Sciatic nerve (tissue), 2 donors: Measurements from ENCODE around the gene MRPS6. TPM values are rescaled to one million over a fixed set of nuclear protein-coding genes. Genes with fewer than 3 reads are reported as not detected.

Experiments
- ATAC-seq: fragments of 200-7000 bp; cut with Tn5 transposase; one replicate; pipeline ENCODE4 v1.9.1; 2020; ENCODE audit warnings: mild to moderate bottlenecking, moderate library complexity
- DNase-seq: peaks from one replicate; pipeline ENCODE4 v3.0.0-alpha.2; 2020; ENCODE audit warnings: low spot score
- intact Hi-C: fragments of 100-400 bp; cut with DNase I; formaldehyde crosslinking; loops from one replicate; pipeline ENCODE4 v1.14.2; 2022
- total RNA-seq: library from RNA; stranded (reverse); fragmentation: NEBNext Ultra II Directional; extraction: Animal tissue kit (Norgen Biotek cat#: 25700); gene quantifications from one replicate; pipeline ENCODE4 v1.2.1, GENCODE V29; 2021
- donor health status: DM: no; HTN: no; CAD: no.
- donor health status: DM: no; HTN: no; CAD: no.

Gene MRPS6
- total RNA-seq, 1 donor from 2014 or later, result 142 TPM

DNA sequence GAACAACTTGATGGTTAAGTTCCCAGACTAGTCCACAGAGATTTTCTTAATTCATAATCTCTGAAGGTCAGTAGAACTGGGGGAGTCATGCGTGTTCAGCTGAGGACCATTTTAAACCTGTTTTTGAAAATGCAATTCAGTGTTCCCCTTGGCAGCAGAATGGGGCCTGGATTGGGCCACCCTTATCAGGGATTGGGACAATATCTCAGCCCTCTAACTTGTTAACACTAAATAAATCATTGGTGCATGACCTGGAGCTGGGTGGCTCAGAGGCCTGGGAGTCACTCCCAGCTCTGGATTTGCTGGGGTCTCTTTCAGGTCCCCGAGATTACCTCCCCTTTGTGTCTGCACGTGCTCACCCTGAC is 55.3 kb downstream of the MRPS6 start:
- intact Hi-C loops, result no loop called here
- DNase-seq, result no peak

DNA sequence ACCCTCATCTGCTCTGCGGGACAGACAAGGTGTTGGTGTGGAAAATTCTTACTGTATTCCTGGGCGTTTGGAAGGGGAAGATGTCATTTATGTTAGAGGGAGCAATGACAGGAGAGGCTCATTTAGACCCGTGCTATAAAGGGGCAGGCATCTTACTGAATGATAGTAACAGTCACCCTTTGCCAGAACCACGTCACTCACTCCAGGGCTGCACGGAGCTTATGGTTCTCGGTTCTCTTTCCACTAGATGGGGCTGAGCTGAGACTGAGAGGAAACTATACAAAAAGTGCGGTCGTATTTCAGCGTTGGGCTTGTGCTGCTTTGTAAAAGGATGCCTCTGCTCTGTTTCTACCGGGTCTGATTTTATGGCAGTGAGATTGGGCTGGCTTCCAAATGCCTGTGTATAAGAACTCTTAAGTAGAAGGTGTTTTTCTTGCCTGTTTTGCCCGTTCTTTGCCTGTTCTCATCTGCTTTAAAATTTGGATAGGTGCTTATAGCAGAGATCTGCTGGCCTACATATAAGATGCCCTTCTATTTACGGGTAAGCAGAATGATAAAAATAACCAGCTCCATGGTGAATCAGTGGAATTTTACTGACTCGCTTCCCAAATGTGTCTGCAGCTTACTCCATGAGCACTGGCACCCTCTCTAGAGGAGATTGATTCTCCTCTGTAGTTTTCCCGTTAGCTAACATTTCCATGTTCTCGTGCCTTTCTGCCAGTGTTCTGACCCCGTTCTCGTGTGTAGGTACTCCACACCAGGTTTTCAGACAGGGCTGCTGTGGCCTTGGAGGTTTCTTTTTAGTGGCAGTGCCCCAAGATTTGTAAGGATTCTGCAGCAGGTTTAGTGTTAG is 55.9 kb downstream of the MRPS6 start:
- no peak for DNase-seq
- intact Hi-C loops, result no loop called here

More for the DNA sequence above, 55.3 kb downstream of the MRPS6 start:
- peak; percentile 28 for ATAC-seq

DNA sequence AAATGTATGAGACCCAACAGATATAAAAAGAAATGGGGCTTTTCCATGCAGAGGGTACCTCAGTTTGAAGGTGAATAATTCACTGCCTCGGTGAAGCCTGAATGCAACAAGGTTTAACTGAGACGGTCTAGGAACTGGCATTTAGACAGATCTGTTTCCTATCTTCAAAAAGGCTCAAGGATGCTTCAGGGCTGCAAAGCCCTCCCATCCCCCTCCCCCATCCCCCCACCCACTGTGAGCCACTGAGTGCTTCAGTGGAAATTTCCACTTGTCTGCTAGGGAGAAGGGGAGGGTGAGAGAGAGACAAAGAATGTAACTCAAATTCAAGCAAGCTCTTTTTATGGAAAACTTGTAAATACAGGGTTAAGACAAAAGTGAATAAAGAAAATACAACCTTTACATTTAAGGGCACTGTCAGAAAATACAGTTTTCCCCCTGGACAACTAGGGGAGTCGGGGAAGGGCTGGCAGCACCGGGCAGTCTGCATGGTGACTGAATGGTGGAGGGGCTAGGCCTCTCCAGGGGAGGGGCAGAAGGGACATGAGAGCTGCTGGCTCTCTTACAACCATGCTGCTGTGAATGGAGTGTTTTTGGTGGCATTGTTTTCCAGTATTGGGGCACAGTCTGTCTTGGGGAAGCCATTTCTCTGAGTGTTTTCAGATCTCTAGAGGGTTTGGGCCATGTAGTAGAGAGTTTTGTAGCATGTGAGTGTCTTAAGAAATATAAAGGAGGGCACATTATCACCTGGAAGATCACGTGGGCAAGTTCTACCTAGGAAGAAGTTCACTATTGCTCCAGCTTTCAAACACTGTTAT is 56.7 kb downstream of the MRPS6 start:
- ATAC-seq (peak; percentile 38), DNase-seq (no peak)
- intact Hi-C loops, result no loop called here

More for the DNA sequence above, 55.9 kb downstream of the MRPS6 start:
- peak; percentile 90 for ATAC-seq

DNA sequence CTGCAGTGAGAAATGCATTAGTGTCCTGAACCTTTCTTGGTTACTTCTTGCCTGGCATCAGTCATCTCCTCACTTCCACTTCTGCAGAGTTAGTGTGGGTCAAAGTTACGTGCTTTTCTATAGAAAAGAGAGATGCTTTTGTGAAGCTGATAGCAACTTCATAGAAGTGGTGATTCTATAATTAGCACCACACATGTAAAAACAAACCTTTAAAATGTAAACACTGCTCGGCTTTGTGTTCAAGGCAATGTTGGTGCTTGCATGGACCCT is 57.3 kb downstream of the MRPS6 start:
- DNase-seq (no peak), ATAC-seq (no peak)
- intact Hi-C loops, result no loop called here

DNA sequence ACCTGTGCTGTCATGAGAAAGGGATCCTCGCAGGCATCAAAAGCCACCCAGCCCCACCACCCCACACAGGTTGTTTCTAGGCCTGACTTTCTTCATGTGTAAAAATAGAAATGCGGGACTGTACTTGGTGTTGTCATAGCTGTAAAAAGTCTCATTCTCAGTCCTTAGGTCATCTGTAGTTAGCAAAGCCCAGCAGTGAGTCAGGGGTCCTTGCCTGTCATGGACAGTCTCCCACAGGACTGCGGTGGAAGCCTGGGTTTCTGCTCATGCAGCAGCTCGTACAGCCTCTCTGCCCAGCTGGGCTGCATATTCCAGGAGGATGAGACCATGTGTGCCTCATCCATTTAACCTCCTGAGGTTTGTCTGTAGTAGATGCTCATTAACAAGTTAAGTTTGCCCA is 58.2 kb downstream of the MRPS6 start:
- DNase-seq, result no peak
- intact Hi-C loops, result no loop called here

DNA sequence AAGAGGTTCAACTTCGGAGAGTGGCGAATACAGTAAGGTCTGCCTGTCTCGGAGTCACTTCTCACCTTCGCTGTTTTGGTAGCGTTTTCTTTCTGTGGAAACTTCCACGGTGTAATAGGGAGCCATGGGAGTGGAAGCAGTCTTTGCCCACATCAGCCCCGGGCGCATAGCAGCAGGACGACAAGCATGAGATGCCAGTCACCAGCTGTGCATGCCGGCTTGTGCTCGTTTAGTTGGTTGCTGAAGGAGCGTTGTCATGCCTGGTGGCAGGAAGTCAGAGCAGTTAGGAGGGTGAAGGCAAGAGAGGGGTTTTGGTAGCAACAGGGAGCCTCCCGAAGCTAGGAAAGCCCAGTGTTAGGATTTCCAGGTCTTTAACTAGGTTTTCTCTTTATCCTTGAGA is 58.8 kb downstream of the MRPS6 start:
- DNase-seq (no peak), ATAC-seq (no peak)
- intact Hi-C loops, result no loop called here

More for the DNA sequence above, 58.2 kb downstream of the MRPS6 start:
- no peak for ATAC-seq

DNA sequence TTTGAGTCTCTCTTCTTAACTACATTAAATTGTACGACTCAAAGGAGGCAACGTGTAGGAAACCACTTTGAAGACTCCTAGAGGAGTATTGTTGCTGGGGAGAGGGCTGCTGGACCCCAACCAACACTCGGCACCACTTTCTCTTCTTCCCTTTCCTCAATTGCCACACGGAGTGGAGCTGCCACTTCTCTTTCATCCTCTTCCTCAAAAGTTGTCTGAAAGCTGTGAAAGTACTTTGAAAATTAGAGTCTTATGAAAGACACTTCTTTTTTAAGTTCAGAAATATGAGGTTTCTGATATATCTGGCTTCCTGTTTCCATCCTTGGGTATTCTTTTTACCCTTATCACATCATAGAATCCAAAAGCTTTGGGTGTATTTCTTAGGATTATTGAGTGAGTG is 59.5 kb downstream of the MRPS6 start:
- ATAC-seq (no peak), DNase-seq (no peak)
- intact Hi-C loops, result no loop called here

DNA sequence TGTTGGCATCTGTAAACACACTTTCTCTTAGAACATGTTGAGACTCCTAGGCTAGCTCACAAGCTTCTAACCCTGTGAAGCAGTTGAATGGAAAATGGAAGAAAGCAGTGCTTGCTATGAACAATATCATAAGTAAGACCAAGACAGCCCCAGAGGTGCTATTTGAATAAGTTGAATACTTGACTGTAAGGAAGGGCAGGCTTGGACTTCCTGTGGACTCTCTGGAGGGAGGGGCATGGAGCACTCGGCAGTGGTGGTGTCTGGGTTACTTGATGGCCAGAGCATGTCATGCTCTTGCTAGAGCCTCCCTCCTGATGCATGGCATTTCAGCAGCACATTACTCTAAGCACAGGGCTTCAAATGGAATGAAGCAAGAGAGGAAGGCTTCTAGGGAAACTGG is 60.0 kb downstream of the MRPS6 start:
- DNase-seq (no peak), ATAC-seq (no peak)
- intact Hi-C loops, result no loop called here

DNA sequence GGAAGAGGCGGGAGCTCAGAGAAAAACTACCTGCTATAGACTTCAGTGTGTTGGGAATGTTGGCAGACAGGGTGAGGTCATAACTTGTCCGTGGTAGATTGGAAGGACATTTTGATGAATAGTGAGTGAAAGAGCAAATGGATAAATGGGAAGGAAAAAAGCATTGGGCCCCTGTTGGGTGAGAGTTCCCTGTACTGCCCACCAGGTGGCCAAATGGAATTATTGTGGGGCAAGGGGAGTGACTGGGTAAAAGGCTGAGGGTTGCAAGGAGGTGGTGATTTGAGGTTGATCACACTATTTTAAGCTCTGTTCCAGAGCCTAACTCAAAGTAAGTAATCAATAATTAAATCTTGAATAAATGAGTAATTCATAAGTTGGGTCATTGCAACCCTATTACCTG is 60.4 kb downstream of the MRPS6 start:
- intact Hi-C loops, result no loop called here
- DNase-seq (no peak), ATAC-seq (no peak)

DNA sequence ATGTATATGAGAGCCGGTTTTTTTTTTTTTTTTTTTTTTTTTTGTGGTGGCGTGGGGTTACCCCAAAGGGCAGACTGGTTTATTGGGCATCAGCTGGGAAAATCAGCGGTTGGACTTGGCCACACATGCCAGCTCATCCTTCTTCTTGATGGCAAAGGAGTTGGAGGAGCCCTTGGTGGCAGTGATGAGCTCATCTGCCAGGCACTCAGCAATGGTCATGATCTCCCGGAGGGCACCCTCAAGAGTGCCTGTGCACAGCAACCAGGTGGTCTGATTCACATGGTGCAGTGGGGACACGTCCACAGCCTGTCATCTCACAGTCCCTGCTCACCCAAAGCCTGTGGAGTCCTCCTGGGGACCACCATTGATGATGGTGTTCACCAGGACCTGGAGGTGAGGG is 62.0 kb downstream of the MRPS6 start:
- DNase-seq (no peak), ATAC-seq (peak; percentile 36)
- intact Hi-C loops, result no loop called here

DNA sequence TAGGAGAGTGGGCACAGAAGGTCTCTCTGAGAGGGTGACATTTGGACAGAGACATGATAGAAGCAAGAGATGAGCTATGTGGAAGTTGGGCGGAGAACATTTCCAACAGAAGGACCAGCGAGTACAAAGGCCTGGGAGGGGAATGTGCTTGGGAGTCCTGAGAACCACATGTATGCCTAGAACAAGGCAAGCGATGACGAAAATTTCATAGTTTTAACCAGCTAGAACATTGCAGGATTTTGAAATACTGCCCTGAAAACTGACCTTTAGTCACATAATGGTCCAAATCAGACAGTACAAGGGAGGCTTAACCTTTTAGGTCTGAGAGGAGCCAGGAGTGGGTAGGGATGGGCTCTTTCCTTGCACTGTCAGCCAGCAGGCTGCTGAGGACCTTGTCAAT is 68.0 kb downstream of the MRPS6 start:
- intact Hi-C loops, result no loop called here
- DNase-seq (no peak), ATAC-seq (no peak)

DNA sequence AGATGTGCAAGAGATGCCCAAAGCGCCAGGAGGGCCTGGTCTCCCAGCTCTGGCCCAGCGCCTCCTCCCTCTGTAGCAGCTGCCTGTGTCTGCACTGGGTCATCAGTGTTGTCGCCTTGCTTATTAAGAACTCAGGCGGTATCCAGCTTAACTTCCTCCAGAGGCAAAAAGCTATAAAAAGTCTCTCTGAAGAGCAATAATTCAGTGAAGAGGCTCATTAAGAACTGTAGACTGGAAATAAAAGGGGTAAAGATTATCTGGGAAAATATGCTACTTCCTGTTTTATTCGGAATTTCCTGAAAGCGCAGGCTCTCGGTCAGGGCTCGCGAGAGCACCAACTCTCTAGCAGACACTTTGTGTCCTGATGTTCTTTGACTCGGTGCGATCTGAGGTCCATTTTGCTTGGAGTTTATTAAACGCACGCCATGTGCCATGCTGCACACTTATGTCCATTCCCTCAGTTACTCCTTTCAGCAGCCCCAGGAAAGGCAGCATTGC is 70.4 kb downstream of the MRPS6 start:
- ATAC-seq, result no peak
- intact Hi-C loops, result no loop called here
- no peak for DNase-seq

DNA sequence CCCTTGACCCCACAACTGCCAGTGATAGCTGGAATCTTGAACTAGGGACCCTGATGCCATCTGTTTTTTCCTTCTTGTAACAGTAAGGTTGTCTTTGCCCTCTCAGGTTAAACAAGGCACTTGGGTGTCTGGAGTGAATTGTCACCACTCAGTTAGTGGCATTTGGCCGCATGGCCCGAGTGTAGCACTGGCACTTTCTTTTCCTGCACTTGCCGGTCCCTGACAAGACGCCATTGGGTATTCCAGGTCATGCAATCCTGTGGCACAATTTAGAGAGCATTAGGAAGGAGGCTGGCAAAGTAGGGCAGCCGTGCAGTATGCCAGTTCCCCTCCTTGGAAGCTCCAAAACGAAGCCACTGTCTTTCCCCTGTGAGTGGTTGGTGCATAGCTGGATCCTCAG is 70.8 kb downstream of the MRPS6 start:
- ATAC-seq (no peak), DNase-seq (no peak)
- intact Hi-C loops, result no loop called here

DNA sequence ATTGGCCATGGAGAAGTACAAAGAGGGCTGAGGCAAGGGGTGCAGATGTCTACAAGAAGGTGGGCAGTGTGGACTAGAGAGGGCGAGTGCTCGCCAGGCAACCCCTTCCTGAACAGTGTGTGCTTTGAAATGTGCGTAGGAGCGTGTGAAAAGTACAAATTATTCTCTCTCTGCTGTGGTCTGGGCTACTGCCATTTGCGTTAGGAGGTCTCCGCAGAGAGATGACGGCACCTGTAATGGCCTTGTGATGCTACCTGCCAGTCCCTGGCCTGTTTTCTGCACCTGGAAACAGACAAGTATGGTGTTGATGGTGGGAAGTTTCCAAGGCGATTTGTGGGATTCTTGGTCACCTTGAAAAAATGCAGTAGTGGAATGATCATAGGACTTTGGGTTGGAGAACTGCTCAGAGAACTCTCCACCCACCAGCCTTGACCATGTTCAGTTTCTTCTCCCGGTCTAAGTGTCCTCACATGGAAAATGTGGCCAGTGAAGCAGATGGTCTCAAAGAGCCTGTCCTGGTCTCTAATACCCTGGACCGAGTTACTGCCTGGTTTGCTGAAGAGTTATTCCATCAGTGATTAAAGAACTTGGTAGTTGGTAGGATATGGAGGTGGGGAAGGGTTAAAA is 74.5 kb downstream of the MRPS6 start:
- intact Hi-C loops, result no loop called here
- ATAC-seq (peak; percentile 48), DNase-seq (no peak)

DNA sequence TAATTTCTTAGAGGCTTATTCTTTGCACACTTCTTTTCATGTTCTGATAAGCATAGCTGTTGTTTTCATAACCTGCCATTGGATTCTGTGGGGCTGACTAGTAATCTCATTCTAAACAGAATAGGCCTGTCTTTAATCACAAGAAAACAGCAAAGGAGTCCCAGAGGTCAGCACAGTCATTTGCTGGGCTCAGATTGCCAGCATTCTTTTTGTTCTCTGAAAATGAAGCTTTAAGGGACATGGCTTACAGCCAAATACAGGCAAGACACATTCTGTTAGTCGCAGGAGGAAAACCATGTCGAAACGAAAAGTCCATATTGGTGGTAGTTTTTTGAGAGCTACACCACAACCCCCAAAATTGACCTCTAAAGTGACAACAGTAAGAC is 75.0 kb downstream of the MRPS6 start:
- ATAC-seq, result peak; percentile 33
- DNase-seq, result no peak
- intact Hi-C loops, result no loop called here

DNA sequence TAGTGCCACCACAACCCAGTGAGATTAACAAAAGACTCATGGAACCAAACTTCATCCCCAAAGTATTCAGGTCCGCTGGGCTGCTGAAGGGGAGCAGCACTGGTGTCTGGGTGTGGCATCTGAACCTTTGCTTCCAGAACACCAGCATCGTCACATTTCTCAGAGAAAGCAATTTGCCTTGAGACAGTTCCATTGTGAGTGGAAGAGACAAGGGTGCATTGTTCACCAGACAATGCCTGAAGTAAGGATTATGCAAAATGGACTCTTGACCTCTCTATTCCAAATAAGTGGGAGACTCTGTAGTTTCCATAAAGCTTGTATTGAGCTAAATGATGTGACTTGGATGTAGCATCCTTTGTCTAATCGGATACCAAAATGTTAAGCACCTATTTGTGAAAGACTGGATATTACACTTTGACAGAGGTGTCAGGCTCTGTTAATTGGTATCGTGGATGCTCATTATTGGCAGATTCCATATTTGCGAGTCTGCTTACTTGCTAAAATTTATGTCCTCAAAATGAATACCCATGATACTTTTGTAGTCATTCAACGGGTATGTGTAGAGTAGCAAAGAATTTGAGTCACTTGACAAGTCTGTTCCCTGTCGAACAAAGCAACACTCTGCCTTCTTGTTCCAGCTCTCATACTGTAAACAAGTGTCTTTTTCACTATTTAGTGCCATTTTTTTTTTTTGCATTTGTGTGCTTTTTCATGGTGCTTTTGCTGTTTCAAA is 75.6 kb downstream of the MRPS6 start:
- ATAC-seq, result peak; percentile 74
- intact Hi-C loops, result no loop called here
- no peak for DNase-seq

DNA sequence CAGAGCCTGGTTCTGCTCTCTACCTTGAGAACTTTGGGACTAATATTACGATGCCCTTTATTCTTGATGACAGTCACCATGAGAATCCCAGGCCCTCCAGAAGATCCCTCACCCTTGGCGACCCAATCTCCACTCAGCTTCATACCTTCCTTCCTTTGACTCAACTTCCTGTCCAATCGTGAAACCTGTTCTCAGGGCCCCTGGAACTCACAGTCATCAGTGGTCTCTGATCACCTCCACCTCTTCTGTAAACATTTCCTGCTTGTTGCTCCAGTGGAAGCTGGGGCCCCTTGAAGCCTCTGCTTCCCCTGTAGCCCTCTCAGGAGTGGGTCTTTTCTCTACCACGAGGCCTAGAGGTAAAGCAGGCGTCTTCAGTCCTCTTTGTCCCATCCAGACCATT is 79.1 kb downstream of the MRPS6 start:
- no peak for ATAC-seq
- DNase-seq, result no peak
- intact Hi-C loops, result no loop called here

DNA sequence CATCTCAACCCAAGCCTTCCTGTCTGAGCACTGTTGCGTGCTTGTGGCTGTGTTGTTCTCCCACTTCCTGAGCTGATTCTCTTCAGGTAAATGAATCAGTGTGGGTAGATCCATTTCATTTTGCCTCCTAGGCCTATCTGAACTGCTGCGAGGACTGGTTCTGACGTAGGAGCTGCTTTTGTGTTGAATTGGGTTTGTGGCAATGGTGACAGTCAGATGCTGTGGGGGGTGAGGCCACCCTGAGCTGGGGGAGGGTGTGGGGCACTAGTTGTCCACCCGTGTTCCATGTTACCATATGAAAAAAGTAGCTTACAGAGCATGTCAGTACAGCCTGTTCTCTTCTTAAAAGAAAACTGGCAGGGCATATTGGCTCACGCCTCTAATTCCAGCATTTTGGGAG is 81.5 kb downstream of the MRPS6 start:
- ATAC-seq, result no peak
- DNase-seq, result no peak
- intact Hi-C loops, result no loop called here

DNA sequence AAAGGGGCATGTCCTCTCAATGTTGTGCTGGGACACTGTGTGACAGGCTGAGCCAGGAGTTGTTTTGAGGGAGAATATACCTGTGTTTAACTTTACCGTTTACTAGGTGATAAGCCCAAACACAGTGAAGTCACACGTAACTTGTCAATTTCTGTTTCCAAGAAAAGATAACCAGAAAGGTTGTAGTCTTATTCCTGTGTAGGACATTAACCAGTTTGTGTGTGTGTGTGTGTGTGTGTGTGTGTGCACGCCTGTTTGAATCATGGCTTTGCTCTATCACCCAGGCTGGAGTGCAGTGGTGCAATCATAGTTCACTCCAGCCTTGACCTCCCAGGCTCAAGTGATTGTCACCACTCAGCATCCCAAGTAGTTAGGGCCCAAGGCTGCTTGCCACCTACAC is 83.6 kb downstream of the MRPS6 start:
- no peak for ATAC-seq
- intact Hi-C loops, result no loop called here
- no peak for DNase-seq
